ENCODE results near the gene IL4I1. TPM values are rescaled to one million over a fixed set of nuclear protein-coding genes. Genes with fewer than 3 reads are reported as not detected.

IL4I1 gene
- total RNA-seq, 1 experiment from 2014 or later: 0.71 TPM

- H3K79me2 ChIP-seq (ENCODE audit: insufficient read depth, low read length): no peaks in the 10 kb centered on the region
- H2AFZ ChIP-seq (ENCODE audit: low read depth, low read length, poor library complexity, severe bottlenecking): no peak overlapping the region
- no peak overlapping the region for H3K4me2 ChIP-seq (ENCODE audit: low read length)
- H3K9me3 ChIP-seq (ENCODE audit: control insufficient read depth in 1 of 2, insufficient read depth in 1 of 2, low read depth in 1 of 2, low read length in 2 of 2): peaks cover 0 to 2% of the 10 kb centered on the region in 2 experiments; a peak in 1 of 4 replicates
- BruUV-seq (replicated peaks): no TSS peak
- no peaks in the 10 kb centered on the region for H3K9me2 ChIP-seq (ENCODE audit: insufficient read depth)
- intact Hi-C loops (cut with micrococcal nuclease): no loop called here
- DNase-seq (ENCODE audit: low read depth, low spot score) (no peak), ATAC-seq (no peak)
- no peak overlapping the region for H3K4me3 ChIP-seq (replicated peaks in 1 of 2; ENCODE audit: low read depth in 1 of 2, low read length in 2 of 2)
- H3K9ac ChIP-seq (ENCODE audit: low read length): no peak overlapping the region
- H3K27ac ChIP-seq (ENCODE audit: low read depth, low read length): no peak overlapping the region
- H3K4me1 ChIP-seq (ENCODE audit: control insufficient read depth in 1 of 2, insufficient read depth in 2 of 2, low read length in 2 of 2): peaks cover 6 to 24% of the 10 kb centered on the region in 2 experiments
- RAD21 ChIA-PET (ENCODE audit: low non-redundant PET in 1 of 2, low total read pairs in 2 of 2, uncharacterized antibody in 2 of 2, unreplicated experiment in 2 of 2): no interaction called here
- POLR2A ChIA-PET: no interaction called here
- no peaks in the 10 kb centered on the region for H3K27me3 ChIP-seq (ENCODE audit: insufficient read depth, low read length)
- no peaks in the 10 kb centered on the region for H4K20me1 ChIP-seq (ENCODE audit: insufficient read depth)
- TF ChIP-seq POLR2A (IDR thresholded peaks at IDR 0.05; ENCODE audit: borderline replicate concordance, extremely low read depth, insufficient read depth, insufficient read length) (no peak), CBX3 (IDR thresholded peaks at IDR 0.05; ENCODE audit: low read depth) (no peak), CEBPB (IDR thresholded peaks at IDR 0.05; ENCODE audit: low read depth) (no peak), ZNF274 (IDR thresholded peaks at IDR 0.05; ENCODE audit: low read depth, low read length) (no peak), ZFX (IDR thresholded peaks at IDR 0.05) (no peak), EZH2 (IDR thresholded peaks at IDR 0.05) (no peak), SP1 (IDR thresholded peaks at IDR 0.05; ENCODE audit: low read depth) (no peak), TCF7L2 (IDR thresholded peaks at IDR 0.05; ENCODE audit: borderline replicate concordance, extremely low read depth, insufficient read depth, insufficient read length) (no peak), YY1 (IDR thresholded peaks at IDR 0.05; ENCODE audit: extremely low read depth, insufficient replicate concordance, low read depth, low read length) (no peak), ELF1 (IDR thresholded peaks at IDR 0.05; ENCODE audit: borderline replicate concordance, low read depth) (no peak), POLR2AphosphoS5 (IDR thresholded peaks at IDR 0.05; ENCODE audit: low read depth, low read length) (no peak), EZH2phosphoT487 (IDR thresholded peaks at IDR 0.05; ENCODE audit: borderline replicate concordance) (no peak)
- TF ChIP-seq, protein P1, sequence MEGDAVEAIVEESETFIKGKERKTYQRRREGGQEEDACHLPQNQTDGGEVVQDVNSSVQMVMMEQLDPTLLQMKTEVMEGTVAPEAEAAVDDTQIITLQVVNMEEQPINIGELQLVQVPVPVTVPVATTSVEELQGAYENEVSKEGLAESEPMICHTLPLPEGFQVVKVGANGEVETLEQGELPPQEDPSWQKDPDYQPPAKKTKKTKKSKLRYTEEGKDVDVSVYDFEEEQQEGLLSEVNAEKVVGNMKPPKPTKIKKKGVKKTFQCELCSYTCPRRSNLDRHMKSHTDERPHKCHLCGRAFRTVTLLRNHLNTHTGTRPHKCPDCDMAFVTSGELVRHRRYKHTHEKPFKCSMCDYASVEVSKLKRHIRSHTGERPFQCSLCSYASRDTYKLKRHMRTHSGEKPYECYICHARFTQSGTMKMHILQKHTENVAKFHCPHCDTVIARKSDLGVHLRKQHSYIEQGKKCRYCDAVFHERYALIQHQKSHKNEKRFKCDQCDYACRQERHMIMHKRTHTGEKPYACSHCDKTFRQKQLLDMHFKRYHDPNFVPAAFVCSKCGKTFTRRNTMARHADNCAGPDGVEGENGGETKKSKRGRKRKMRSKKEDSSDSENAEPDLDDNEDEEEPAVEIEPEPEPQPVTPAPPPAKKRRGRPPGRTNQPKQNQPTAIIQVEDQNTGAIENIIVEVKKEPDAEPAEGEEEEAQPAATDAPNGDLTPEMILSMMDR (IDR thresholded peaks at IDR 0.05 in 2 of 3, conservative IDR thresholded peaks at IDR 0.05 in 1 of 3; ENCODE audit: borderline replicate concordance in 1 of 3, insufficient read depth in 1 of 3, low read depth in 2 of 3, low read length in 2 of 3): no peak
- TF ChIP-seq, protein P2, sequence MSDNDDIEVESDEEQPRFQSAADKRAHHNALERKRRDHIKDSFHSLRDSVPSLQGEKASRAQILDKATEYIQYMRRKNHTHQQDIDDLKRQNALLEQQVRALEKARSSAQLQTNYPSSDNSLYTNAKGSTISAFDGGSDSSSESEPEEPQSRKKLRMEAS (IDR thresholded peaks at IDR 0.05): no peak
- TF ChIP-seq, protein P3, sequence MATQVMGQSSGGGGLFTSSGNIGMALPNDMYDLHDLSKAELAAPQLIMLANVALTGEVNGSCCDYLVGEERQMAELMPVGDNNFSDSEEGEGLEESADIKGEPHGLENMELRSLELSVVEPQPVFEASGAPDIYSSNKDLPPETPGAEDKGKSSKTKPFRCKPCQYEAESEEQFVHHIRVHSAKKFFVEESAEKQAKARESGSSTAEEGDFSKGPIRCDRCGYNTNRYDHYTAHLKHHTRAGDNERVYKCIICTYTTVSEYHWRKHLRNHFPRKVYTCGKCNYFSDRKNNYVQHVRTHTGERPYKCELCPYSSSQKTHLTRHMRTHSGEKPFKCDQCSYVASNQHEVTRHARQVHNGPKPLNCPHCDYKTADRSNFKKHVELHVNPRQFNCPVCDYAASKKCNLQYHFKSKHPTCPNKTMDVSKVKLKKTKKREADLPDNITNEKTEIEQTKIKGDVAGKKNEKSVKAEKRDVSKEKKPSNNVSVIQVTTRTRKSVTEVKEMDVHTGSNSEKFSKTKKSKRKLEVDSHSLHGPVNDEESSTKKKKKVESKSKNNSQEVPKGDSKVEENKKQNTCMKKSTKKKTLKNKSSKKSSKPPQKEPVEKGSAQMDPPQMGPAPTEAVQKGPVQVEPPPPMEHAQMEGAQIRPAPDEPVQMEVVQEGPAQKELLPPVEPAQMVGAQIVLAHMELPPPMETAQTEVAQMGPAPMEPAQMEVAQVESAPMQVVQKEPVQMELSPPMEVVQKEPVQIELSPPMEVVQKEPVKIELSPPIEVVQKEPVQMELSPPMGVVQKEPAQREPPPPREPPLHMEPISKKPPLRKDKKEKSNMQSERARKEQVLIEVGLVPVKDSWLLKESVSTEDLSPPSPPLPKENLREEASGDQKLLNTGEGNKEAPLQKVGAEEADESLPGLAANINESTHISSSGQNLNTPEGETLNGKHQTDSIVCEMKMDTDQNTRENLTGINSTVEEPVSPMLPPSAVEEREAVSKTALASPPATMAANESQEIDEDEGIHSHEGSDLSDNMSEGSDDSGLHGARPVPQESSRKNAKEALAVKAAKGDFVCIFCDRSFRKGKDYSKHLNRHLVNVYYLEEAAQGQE (IDR thresholded peaks at IDR 0.05; ENCODE audit: low read depth): no peak
- peaks cover 4 to 7% of the 10 kb centered on the region in 2 experiments; a peak in 3 of 4 replicates for H3K36me3 ChIP-seq (ENCODE audit: control insufficient read depth in 1 of 2, insufficient read depth in 2 of 2, low read length in 2 of 2)
- CTCF ChIA-PET: no interaction called here
Measured at GRCh38 chr19:49887665-49888509, 8.8 kb downstream of the IL4I1 start.
